Lower leg skin (tissue), 4 donors: ENCODE data around the gene DNAH8. TPM values are rescaled to one million over a fixed set of nuclear protein-coding genes. Genes with fewer than 3 reads are reported as not detected.

Experiments
- DNase-seq, 2 donors: peaks; one replicate each; pipeline ENCODE4 v3.0.0-alpha.2; 2019; ENCODE audit warnings: low spot score in 2 of 2
- H3K4me3 ChIP-seq: fragments of 200-600 bp; sonication (generic); 2 replicates; pipeline ENCODE4 v1.5.1; 2017; ENCODE audit warnings: mild to moderate bottlenecking, low read depth; ENCODE audit not compliant: poor library complexity, severe bottlenecking
- CTCF ChIP-seq, 3 donors: fragments of 450-650 bp; IDR thresholded peaks; one replicate each; pipeline ENCODE4 v1.5.1; 2016; ENCODE audit warnings: antibody characterized with exemption in 3 of 3, mild to moderate bottlenecking in 3 of 3, moderate library complexity in 2 of 3
- POLR2A ChIP-seq, 2 donors: fragments of 450-650 bp; IDR thresholded peaks; one replicate each; pipeline ENCODE4 v1.6.1; 2016 to 2017; ENCODE audit warnings: antibody characterized with exemption in 2 of 2, mild to moderate bottlenecking in 1 of 2, moderate library complexity in 1 of 2
- WGBS, 2 donors: methylation state at CpG; one replicate each; pipeline ENCODE4 v1.1.5; 2018; 5-methylcytosine and 5-hydroxymethylcytosine counted together
- intact Hi-C: fragments of 100-400 bp; cut with DNase I; formaldehyde crosslinking; loops from one replicate; pipeline ENCODE4 v1.15.0; 2023; ENCODE audit warnings: low total_unique reads
- total RNA-seq, 4 donors: library from RNA; depleted of rRNA; stranded (reverse); fragments of >200 nt; gene quantifications; one replicate each; pipeline ENCODE4 v1.1.0, GENCODE V29; 2016

The DNAH8 gene
- total RNA-seq, 4 donors from 2014 or later, result 0.02 to 0.19 (median 0.08) TPM

GRCh38 chr6:38824243-38824894, 109.3 kb downstream of the DNAH8 start:
- no peak overlapping the region for H3K4me3 ChIP-seq
- no peak for DNase-seq
- no peak for TF ChIP-seq CTCF (IDR thresholded peaks at IDR 0.05)
- TF ChIP-seq POLR2A (IDR thresholded peaks at IDR 0.05), result no peak
- intact Hi-C loops, result no loop called here
- 91 to 93% methylated on average over 5 of the region's 5 CpGs for WGBS, 2 donors

GRCh38 chr6:38827024-38827423, 111.9 kb downstream of the DNAH8 start:
- DNase-seq, result no peak
- no peak for TF ChIP-seq CTCF (IDR thresholded peaks at IDR 0.05)
- TF ChIP-seq POLR2A (IDR thresholded peaks at IDR 0.05), result no peak
- intact Hi-C loops, result no loop called here
- no peak overlapping the region for H3K4me3 ChIP-seq
- 31 to 64% methylated on average over 2 of the region's 2 CpGs for WGBS, 2 donors

- TF ChIP-seq CTCF (IDR thresholded peaks at IDR 0.05), result no peak
- no peak for TF ChIP-seq POLR2A (IDR thresholded peaks at IDR 0.05)
- intact Hi-C loops, result no loop called here
- DNase-seq, result no peak
- no peak overlapping the region for H3K4me3 ChIP-seq
Measured at GRCh38 chr6:38831865-38832264, 116.8 kb downstream of the DNAH8 start.

- H3K4me3 ChIP-seq, result no peak overlapping the region
- TF ChIP-seq POLR2A (IDR thresholded peaks at IDR 0.05), result no peak
- TF ChIP-seq CTCF (IDR thresholded peaks at IDR 0.05), result no peak
- WGBS, 2 donors, result 78 to 79% methylated on average over 1 of the region's 1 CpG
- no peak for DNase-seq
- intact Hi-C loops, result no loop called here
Measured at GRCh38 chr6:38833320-38833719, 118.2 kb downstream of the DNAH8 start.

GRCh38 chr6:38836585-38836984, 121.5 kb downstream of the DNAH8 start:
- intact Hi-C loops, result no loop called here

More at GRCh38 chr6:38836585-38836984, 121.5 kb downstream of the DNAH8 start:
- TF ChIP-seq CTCF (IDR thresholded peaks at IDR 0.05) (no peak), POLR2A (IDR thresholded peaks at IDR 0.05) (no peak)
- DNase-seq, result no peak
- WGBS, 2 donors, result 36 to 53% methylated on average over 1 of the region's 1 CpG
- H3K4me3 ChIP-seq, result no peak overlapping the region
